Left colon (tissue), 2 donors: ENCODE measurements around the gene EFNA5. TPM values are rescaled to one million over a fixed set of nuclear protein-coding genes. Genes with fewer than 3 reads are reported as not detected.

Source experiments
- ATAC-seq: fragments of 200-7000 bp; cut with Tn5 transposase; one replicate; pipeline ENCODE4 v1.9.1; 2020; ENCODE audit warnings: mild to moderate bottlenecking, moderate library complexity
- DNase-seq, 2 donors: peaks; one replicate each; pipeline ENCODE4 v3.0.0-alpha.2; 2020
- intact Hi-C, 2 donors: fragments of 100-400 bp; cut with DNase I in 1 of 2; cut with micrococcal nuclease in 1 of 2; formaldehyde crosslinking; loops; one replicate each; pipeline versions ENCODE4 v1.11.2 to v1.14.0; 2022; cut with DNase I, micrococcal nuclease
- total RNA-seq, 2 donors: library from RNA; stranded (reverse); fragmentation: NEBNext Ultra II Directional; extraction: Animal tissue kit (Norgen Biotek cat#: 25700); gene quantifications; one replicate each; pipeline ENCODE4 v1.2.1, GENCODE V29; 2021
- donor health status: DM: no; HTN: no; CAD: no.
- donor health status: DM: yes; HTN: yes; CAD: no.

Gene EFNA5
- total RNA-seq, 2 donors from 2014 or later = 10.4 to 19.1 TPM

DNA sequence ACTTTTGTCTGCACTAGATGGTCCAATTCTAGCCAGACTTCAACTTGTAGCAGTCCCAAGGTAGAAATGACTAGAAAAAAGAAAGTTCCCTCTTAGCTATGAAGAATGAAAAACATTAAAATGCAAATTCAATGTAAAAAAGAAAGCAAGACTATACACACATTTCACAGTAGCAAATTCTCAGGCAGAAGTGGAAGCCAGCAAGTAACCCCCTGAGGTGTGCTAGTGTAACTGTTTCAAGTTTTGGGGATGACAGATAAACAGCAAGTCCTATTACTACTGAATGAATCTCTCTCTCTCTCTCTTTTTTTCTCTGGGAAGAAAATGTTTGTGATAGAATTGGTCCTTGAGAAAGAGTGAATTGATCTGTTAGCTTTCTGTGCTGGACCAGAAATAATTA, 185.6 kb downstream of the EFNA5 start:
- DNase-seq = no peak
- ATAC-seq = no peak
- intact Hi-C loops = no loop called here

DNA sequence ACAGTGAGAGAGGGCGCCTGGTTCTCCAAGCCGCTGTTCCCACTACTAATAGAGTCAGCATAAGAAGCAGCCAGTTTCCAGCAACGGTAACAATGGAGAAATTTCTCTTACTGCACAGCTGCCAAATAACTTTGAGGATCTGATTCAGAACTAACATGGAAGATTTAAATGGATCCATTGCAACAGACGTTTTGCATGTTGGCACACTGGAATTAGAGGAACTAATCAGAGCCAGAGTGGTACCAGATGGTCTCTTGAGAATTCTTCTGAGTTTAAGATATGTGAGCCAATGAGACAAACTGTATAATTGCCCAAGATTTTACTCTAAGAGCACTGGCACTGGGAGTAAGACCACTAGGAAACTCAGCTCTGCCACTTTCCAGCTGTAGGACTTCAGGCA, 186.5 kb downstream of the EFNA5 start:
- intact Hi-C loops = no loop called here
- ATAC-seq (no peak), DNase-seq (no peak)

DNA sequence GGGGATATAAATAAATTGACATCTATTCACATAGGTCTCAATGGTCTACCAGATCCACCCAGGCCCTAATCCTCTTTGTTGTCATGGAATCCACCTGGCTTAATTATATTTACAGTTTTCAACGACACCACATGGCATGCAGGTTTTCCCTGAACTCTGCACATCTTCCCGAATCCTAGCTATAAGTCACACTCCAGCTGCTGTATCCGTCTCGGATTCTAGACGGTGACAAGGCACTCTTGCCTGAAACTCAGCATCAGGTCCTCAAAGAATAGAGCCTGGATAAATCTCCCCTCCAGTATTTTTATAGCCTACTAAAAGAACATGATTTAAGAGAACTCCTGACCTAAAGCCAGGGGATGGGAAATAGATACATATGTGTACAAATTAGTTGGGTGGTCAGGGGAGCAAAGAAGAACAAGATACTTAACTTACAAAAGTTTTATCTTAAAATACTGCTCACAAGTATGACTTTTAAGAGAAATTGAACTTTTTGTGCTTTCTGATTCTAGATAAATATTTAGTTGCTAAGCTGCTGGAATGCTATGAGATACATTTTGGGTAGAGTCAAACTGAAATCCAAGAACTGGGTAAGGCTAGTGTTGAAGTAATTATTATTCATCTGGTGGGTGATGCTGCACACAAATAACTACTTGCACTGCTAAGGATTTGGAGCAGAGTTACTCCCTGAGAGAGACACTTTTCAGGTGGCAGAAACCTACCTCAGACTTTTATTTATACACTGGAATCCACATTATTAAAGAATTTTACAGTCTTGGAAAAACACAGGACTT, 187.3 kb downstream of the EFNA5 start:
- DNase-seq (no peak), ATAC-seq (peak; percentile 68)
- intact Hi-C loops = no loop called here

DNA sequence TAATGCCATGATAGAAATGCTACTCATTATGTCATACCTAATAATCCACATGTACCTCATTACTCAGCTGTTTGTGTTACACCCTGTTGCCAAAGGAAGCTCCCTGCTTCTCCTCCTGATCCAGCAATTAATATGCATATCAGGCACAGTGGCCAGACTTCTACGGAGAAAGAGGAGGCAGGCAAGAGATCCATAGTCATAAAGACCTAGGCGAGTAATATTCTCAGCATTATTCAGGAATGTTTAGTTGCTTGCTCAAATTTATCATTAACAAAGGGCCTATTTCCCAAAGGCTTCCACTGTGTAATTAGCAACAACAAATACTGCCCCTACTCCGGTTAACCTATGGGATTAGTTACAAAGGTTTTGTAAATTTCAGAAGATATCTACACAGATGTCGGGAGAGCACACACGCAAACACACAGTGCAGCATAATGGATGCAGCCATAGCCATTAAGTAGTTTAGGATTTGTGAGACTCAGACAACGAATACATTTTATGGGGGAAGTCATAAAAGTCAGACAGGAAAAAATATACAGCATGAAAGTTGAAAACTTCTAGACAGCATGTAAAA, 192.6 kb downstream of the EFNA5 start:
- intact Hi-C loops = no loop called here
- ATAC-seq = no peak
- no peak for DNase-seq

DNA sequence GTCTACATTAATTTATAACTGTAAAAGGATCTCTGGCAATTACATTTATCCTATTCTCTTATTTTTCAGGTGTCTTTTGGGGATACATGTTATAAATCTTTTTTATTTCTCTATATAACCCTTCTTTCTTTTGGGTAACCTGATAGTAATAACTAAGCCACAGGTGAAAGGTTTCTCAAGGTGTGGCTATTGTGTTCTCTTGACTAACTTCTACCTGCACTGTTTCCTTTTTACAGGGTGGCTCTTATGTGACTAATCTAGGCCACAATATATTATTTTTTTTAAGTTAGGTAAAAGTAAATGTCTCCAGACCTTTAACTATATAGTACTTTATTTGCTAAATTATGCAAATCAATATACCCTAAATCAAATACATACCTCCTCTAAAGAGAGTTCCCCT, 193.2 kb downstream of the EFNA5 start:
- DNase-seq (no peak), ATAC-seq (peak; percentile 80)
- intact Hi-C loops = no loop called here

DNA sequence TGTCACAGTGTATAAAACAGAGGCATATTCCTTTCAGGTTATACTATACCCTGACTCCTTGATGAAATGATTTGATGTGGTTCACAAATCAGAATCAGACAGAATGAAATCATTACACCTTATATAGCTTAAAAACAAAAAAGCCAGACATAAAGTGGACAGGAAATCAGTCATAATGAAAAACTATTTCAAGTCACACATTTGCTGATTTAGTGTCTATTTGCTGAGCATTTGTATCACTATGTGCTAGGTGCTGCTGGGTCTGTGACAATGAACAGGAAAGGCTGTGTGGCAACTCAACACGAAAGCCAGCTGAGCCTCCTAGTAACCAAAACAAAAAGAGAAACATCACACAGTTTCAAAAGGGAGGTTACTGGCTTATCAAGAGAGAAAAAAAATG, 194.0 kb downstream of the EFNA5 start:
- peak in 1 of 2 donors; percentile 34 for DNase-seq
- peak; percentile 62 for ATAC-seq
- intact Hi-C loops = no loop called here

DNA sequence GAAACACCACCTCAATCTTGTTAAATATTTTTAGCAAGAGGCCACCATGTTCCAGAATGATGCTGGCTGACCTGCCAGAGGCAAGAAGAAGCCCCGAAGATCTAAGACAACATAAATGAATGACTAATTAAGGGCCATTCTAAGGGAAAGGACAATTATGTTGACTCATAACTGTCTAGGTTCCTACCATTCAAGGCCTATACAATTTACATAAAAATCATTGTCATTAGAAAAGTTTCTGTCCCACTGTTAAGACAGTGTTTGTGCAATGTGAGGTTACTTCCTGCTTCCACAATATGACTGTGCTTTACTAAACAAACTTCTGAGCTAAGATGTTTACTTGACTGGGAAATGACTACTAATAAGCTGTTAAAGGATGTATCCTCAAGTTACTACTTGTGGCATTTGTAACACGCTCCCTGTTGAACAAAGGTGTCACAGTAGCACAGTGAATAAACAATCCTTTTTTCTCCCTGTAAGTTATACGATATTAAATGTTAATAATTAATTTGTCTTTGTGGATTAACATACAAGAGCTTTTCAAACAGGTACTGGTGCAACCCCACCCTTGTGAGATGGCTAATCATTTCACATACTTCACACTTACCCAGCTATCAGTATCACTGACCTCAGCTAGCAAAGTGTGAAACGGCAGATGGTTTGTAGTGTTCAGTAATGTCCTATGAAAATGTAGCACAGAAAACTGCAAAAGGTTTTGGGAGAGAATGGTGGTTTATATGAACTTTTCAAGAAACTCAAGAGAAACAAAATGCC, 195.8 kb downstream of the EFNA5 start:
- DNase-seq (no peak), ATAC-seq (peak; percentile 65)
- intact Hi-C loops = no loop called here

DNA sequence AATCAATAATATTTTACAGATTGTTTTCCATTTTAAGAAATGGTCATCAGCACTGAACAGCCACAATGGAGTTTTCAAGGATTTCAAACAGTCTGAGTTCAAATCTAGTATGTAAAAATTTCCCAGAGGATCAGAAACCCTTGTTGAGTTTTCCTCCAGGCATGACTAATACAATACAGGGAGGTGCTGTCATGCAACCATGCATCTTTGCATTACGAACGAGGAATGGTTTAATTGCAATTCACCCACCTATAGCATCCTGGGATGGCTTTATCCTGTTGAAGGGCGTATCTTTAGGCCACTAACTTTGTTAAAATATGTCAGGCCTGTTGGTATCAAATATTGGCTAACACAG, 196.4 kb downstream of the EFNA5 start:
- ATAC-seq (no peak), DNase-seq (no peak)
- intact Hi-C loops = no loop called here

DNA sequence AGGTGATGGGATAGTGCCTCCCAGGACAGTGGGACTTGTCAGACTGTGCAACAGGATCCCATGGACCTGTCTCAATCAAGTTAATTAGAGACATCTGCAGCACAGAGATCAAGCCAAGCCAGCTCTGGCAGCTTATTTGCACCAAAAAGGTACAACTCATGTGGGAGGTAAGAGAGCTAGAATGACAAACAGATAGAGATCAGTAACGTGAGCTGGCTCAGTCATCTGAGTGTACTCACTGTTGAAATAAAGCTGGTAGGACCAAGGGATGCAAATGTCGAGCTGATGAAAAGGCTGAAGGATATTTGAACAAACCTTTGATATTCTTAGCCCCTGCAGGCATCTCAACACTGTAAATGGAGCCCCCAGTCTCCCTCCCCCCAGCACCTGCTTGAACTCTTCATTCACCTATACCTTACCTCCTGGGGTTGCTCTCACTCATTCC, 198.1 kb downstream of the EFNA5 start:
- intact Hi-C loops = no loop called here
- ATAC-seq = no peak
- no peak for DNase-seq

DNA sequence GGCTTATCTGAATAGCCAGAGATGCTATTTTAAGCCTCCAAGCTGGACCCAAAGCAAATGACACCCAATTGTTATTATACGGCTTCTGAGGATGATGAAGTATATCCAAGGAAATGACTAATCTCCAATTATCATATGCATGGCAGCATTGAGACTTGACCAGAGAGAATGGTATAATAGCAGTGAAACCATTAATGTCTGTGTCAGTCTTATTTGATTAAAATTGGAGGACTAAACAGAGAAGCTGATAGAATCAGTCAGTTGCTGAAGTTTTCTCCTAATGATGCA, 200.5 kb downstream of the EFNA5 start:
- DNase-seq (no peak), ATAC-seq (no peak)
- intact Hi-C loops = no loop called here

DNA sequence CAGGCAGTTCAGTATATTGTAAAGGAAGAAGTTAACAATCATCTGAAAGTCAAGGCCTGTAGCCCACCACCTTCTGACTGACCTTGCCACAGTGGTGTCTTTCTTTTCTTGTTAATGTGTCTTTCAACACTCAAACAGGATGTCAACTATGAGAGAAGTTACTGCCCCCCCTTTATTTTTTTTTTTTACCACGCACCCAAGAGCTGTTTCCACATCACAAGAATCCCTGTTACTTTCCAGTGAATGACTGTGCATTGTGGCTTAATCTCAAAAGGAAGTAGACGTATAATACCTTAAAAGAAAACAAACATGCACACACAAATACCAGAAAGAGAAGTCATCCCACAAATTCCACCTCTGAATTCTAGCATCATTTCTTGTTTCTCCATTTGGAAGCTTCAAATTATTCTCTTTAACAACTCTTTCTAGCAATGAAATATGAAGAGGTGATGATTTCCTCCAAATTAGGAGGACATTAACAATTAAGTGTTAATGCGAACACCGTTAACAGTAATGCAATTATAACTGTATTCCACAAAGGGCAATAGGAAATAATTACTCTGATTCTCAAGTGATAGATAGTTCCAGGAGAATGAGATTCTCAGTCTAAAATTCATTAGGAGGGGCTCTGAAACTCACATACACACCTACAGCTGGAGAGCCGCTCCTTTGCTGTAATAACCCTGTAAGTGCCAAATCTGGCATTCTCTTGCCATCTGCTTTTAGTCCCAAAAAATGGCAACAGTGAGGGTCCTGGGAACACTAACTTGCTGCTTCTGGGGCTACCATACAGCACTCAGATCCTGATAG, 201.0 kb downstream of the EFNA5 start:
- intact Hi-C loops = no loop called here
- DNase-seq (no peak), ATAC-seq (no peak)

DNA sequence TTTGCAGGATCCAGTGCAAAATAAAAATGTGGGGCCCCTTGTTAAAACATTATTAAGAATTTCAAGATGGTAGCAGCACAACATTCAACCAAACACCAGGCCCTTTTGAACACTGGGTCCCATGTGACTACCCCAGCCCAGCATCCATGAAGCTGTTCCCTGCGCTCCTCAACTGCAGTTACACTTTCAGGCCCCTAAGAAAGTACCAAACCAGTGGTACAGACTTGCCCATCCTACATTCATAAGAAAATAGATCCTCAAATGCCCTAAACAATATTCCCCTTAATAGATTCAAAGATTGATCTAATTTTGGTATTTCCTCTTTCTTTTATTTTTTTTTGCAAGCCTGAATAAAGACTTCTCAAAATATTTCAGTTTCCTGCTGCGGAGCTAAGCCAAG, 201.7 kb downstream of the EFNA5 start:
- DNase-seq (no peak), ATAC-seq (no peak)
- intact Hi-C loops = no loop called here

DNA sequence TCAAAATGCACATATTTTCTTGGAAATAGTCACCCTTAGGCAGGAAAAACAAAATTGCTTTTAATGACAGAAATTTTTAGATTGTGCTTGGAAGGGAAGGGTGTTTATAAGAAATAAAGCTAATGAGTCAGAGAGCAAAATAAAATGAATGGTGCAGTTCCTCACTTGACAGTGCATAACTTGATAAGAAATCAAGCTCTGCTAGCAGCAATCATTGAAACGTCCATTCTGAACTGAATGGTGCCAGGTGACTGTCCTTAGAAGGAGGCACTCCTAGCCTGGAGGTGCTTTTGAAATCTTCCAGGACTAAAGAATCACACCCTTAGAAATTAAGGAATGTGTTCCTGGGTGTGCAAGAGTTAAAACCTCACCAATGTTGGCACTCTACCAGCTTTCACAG, 202.5 kb downstream of the EFNA5 start:
- DNase-seq (no peak), ATAC-seq (peak; percentile 50)
- intact Hi-C loops = no loop called here

DNA sequence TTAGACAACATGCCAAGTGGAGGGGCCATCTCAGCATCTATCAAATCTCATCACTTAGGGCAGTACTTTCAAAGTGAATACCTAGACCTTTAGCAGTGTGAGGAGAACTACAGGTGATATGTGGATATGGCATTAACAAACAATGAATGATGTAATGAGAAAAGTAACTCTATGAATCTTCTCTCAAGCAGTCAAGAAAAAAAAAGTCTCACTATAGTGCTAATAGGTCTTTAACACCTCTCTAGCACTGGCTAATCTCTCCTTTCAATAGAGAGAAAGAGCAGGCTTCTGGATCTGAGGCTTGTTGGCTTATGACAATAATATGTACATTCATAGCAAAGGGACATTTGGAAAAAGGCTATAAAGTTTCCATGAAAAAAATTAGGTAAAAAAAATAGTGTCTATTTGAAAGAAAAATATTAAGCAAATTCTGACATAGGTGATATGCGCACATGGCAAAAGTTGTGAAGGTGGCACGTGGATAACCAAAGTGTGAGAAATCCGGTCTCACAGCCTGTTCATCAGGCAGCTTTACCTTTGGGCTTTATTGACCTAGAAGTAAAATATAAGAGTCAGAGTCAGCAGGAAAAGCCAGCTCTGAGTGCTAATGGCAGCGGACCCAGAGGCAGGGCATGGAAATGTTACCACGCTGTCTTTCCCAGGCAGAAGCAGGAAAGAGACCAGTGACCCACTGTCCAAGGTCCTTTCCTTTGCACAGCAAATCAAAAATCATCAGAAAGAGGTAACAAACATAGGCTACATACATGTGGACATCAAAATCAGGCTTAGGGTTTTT, 203.4 kb downstream of the EFNA5 start:
- intact Hi-C loops = no loop called here
- DNase-seq = peak; percentile 35 to 47
- ATAC-seq = peak; percentile 96

DNA sequence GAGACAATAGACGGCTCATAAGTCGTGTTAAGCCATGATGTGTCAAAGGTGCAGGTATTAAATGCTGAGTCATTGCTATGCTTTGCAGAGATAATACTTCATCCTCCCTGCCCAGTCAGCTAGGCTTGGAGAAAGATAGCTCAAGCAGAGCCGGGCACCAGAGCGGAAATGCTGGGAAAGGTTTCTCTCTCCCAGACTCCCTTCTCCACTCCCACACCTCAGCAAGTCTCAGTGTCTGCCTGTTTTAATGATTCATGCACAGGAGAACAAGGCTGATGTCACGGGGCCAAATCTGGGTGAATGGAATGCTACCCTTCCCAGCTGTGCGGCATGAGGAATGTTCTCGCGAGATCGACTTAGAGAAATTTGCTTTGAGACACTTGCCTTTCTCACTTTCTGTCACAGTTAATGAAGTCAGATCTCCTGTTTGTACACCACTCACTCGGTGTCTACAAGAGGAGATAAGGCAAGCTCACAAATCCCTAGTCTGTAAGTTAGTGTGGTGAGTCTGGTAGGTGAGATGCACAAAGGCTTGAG, 204.4 kb downstream of the EFNA5 start:
- DNase-seq (no peak), ATAC-seq (no peak)
- intact Hi-C loops = no loop called here

DNA sequence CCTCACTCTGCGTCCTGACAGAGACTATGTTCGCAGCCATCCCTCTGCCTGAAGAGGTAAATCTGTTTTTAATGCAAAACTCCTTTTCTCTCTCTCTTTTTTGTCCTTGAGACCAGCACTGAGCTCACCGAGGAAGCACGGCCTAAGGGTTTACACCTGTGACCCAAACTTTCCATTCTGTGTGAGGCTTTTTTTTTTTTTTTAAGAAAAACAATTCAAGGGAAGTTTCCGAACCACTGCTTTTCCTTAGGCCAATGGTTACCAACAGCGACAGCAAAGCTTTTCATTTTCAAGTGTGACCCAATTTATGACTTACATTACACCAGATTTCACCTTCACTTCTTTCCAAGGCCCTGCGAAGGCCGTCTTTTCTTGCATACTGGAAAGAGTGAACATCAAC, 205.9 kb downstream of the EFNA5 start:
- intact Hi-C loops = no loop called here
- ATAC-seq (no peak), DNase-seq (no peak)

DNA sequence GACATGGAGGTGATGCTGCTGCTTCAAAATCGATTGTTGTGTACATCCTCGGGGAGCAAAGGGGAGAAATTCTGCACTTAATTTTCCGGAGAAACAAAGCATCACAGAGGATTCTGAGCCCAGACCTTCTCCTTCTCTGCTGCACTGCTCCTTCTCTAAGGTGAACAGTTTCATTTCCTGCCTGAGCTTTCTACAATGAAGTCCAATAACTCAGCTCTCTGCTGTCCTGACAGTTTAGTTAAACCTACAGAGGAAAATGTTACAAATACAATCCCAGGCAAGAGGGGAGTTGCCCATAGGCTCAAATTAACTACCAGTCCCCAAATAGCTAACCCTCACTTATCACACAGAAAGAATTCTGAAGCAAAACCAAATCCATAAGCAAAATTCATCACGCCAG, 206.3 kb downstream of the EFNA5 start:
- no peak for ATAC-seq
- no peak for DNase-seq
- intact Hi-C loops = no loop called here

DNA sequence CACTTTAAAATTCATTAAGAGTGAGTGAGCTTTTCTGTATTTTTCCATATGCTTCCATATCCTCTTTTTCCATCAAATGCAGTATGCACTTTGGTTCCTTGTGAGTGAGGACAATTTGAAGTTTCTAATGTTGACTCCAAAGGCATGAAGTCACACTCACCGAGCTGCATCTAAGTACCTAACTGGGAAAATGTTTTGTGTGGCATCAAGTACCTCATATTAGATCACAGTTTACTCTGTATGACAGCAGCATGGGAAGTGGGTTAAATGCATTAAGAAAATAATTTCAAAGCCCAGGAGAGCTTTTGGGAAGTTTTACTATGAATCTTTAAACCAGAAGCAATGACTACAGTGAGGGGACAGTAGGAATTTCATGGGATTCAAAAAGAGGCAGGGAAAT, 207.0 kb downstream of the EFNA5 start:
- intact Hi-C loops = no loop called here
- no peak for ATAC-seq

DNA sequence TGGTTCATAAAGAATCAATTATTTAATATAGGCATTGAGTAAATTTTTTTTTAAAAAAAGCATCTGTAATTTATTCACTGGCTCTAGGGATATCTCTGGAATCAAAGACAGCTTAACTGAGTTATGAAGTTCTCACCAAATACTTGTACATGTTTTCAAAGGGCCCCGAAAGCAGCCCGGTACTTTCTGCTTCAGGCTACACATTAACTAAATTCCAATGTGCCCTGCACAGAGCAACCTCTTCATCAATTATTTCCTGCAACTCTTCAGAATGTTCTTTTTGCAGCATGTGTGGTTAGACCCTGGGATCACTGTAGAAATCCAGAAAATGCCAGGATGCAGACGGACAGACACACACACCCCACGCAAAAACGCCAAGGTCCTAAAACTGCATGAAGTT, 209.0 kb downstream of the EFNA5 start:
- DNase-seq = no peak
- intact Hi-C loops = no loop called here
- ATAC-seq = no peak

More for the DNA sequence above, 207.0 kb downstream of the EFNA5 start:
- DNase-seq = no peak
